ENCODE results near the gene DOCK10.

Gene DOCK10

GRCh38 chr2:224871813-224872212 is 170.5 kb downstream of the DOCK10 start:
- H3K27ac ChIP-seq (ENCODE audit: low read length): no peak overlapping the region
- no peaks in the 10 kb centered on the region for H3K27me3 ChIP-seq (ENCODE audit: insufficient read depth, low read length, poor library complexity)
- ATAC-seq (ENCODE audit: insufficient read depth, low read depth): no peak
- no peaks in the 10 kb centered on the region for H3K79me2 ChIP-seq (ENCODE audit: insufficient read depth, low read length)
- no peak overlapping the region for H3K4me2 ChIP-seq (ENCODE audit: insufficient read depth, low read length)
- no peak overlapping the region for H3K9ac ChIP-seq (ENCODE audit: low read depth, low read length)
- no peak overlapping the region for H2AFZ ChIP-seq (ENCODE audit: low read depth, low read length)
- H3K4me1 ChIP-seq (ENCODE audit: insufficient read depth, low read length): no peaks in the 10 kb centered on the region
- H3K9me3 ChIP-seq (ENCODE audit: insufficient read depth, low read length, severe bottlenecking): no peaks in the 10 kb centered on the region
- no peak overlapping the region for H3K4me3 ChIP-seq (ENCODE audit: low read depth in 1 of 2, low read length in 2 of 2)
- H4K20me1 ChIP-seq (ENCODE audit: insufficient read depth, low read length): no peaks in the 10 kb centered on the region
- no peak for DNase-seq
- TF ChIP-seq CTCF (IDR thresholded peaks at IDR 0.05; ENCODE audit: borderline replicate concordance, extremely low read depth, low read length, poor library complexity, severe bottlenecking) (no peak), EZH2 (IDR thresholded peaks at IDR 0.05; ENCODE audit: borderline replicate concordance, low read depth, low read length, severe bottlenecking) (no peak)
- H3K36me3 ChIP-seq (ENCODE audit: insufficient read depth, low read length): peaks cover 66% of the 10 kb centered on the region

- Histone ChIP-seq H3K27me3 (ENCODE audit: insufficient read depth, low read length, poor library complexity) (no peaks in the 10 kb centered on the region), H3K9ac (ENCODE audit: low read depth, low read length) (no peak overlapping the region), H3K4me2 (ENCODE audit: insufficient read depth, low read length) (no peak overlapping the region), H3K9me3 (ENCODE audit: insufficient read depth, low read length, severe bottlenecking) (no peaks in the 10 kb centered on the region), H3K79me2 (ENCODE audit: insufficient read depth, low read length) (no peaks in the 10 kb centered on the region), H2AFZ (ENCODE audit: low read depth, low read length) (no peak overlapping the region), H3K4me3 (ENCODE audit: low read depth in 1 of 2, low read length in 2 of 2) (no peak overlapping the region), H3K36me3 (ENCODE audit: insufficient read depth, low read length) (peaks cover 62% of the 10 kb centered on the region), H3K27ac (ENCODE audit: low read length) (no peak overlapping the region), H4K20me1 (ENCODE audit: insufficient read depth, low read length) (no peaks in the 10 kb centered on the region), H3K4me1 (ENCODE audit: insufficient read depth, low read length) (no peaks in the 10 kb centered on the region)
- ATAC-seq (ENCODE audit: insufficient read depth, low read depth) (no peak), DNase-seq (no peak)
- TF ChIP-seq CTCF (IDR thresholded peaks at IDR 0.05; ENCODE audit: borderline replicate concordance, extremely low read depth, low read length, poor library complexity, severe bottlenecking) (no peak), EZH2 (IDR thresholded peaks at IDR 0.05; ENCODE audit: borderline replicate concordance, low read depth, low read length, severe bottlenecking) (no peak)
These were observed 171.9 kb downstream of the DOCK10 start for GRCh38 chr2:224870341-224870740.

GRCh38 chr2:224869601-224870233 is 172.6 kb downstream of the DOCK10 start:
- H3K27me3 ChIP-seq (ENCODE audit: insufficient read depth, low read length, poor library complexity): no peaks in the 10 kb centered on the region
- no peak for TF ChIP-seq CTCF (IDR thresholded peaks at IDR 0.05; ENCODE audit: borderline replicate concordance, extremely low read depth, low read length, poor library complexity, severe bottlenecking)
- TF ChIP-seq EZH2 (IDR thresholded peaks at IDR 0.05; ENCODE audit: borderline replicate concordance, low read depth, low read length, severe bottlenecking): no peak
- no peak overlapping the region for H2AFZ ChIP-seq (ENCODE audit: low read depth, low read length)
- no peaks in the 10 kb centered on the region for H4K20me1 ChIP-seq (ENCODE audit: insufficient read depth, low read length)
- no peak overlapping the region for H3K4me3 ChIP-seq (ENCODE audit: low read depth in 1 of 2, low read length in 2 of 2)
- no peak for DNase-seq
- no peak overlapping the region for H3K4me2 ChIP-seq (ENCODE audit: insufficient read depth, low read length)
- H3K27ac ChIP-seq (ENCODE audit: low read length): no peak overlapping the region
- H3K9me3 ChIP-seq (ENCODE audit: insufficient read depth, low read length, severe bottlenecking): no peaks in the 10 kb centered on the region
- H3K4me1 ChIP-seq (ENCODE audit: insufficient read depth, low read length): no peaks in the 10 kb centered on the region
- H3K79me2 ChIP-seq (ENCODE audit: insufficient read depth, low read length): no peaks in the 10 kb centered on the region
- ATAC-seq (ENCODE audit: insufficient read depth, low read depth): no peak
- H3K36me3 ChIP-seq (ENCODE audit: insufficient read depth, low read length): peaks cover 68% of the 10 kb centered on the region
- no peak overlapping the region for H3K9ac ChIP-seq (ENCODE audit: low read depth, low read length)

Measured in DND-41 (cell line).